HG03521 (cell line): Measurements from ENCODE around the gene NUAK2.
"Not testable (repeated sequence)": the region's sequence is repeated elsewhere in the genome, so short reads cannot be mapped to it uniquely, and the experiment has no call there.

Experiments used
- ATAC-seq: cut with Tn5 transposase; IDR thresholded peaks from one replicate; pipeline ENCODE4 v1.9.1; 2021; ENCODE audit warnings: mild to moderate bottlenecking, moderate library complexity; ENCODE audit not compliant: unreplicated experiment

The NUAK2 gene

GRCh38 chr1:205321162-205321958 lies at the start of gene NUAK2:
Gene NUAK2 (minus strand): TSS chr1:205321745. CDS start chr1:205321628, 117 bp downstream.
- ATAC-seq, result no peak

GRCh38 chr1:205370780-205371179 lies 49.2 kb upstream of the NUAK2 start:
- no peak for ATAC-seq

DNA sequence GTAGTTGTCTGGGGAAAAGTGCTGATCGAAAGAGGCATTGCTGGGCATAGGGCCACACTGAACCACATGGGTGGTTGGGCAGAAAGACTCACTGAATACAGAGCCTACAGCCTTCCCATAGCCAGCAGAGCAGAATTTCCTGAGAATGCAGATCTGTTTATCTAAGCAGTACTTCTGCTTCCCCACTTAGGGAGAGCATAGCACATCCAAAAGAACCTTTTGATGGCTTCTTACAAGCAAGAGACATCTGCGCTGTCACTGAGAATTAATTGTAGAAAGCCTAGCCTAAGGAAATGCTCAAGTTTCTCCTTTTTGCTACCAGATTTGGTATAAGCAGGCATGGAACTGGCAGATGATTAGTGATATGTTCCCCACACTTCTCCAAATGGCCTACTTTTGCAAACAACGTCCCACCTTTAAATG lies 48.2 kb upstream of the NUAK2 start:
- ATAC-seq, result no peak

DNA sequence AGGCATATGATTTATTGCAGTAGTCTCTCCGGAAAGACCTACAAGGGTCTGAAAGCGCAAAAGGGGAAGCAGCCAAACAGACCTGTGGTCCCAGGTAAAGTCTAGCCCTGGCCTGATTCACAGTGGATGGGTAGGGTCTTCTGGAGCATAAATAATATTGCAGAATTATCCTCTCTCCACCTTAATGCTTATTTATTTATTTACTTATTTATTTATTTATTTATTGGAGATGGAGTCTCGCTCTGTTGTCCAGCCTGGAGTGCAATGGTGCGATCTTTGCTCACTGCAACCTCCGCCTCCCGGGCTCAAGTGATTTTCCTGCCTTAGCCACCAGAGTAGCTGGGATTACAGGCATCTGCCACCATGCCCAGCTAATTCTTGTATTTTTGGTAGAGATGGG lies 46.9 kb upstream of the NUAK2 start:
- ATAC-seq, result no peak

DNA sequence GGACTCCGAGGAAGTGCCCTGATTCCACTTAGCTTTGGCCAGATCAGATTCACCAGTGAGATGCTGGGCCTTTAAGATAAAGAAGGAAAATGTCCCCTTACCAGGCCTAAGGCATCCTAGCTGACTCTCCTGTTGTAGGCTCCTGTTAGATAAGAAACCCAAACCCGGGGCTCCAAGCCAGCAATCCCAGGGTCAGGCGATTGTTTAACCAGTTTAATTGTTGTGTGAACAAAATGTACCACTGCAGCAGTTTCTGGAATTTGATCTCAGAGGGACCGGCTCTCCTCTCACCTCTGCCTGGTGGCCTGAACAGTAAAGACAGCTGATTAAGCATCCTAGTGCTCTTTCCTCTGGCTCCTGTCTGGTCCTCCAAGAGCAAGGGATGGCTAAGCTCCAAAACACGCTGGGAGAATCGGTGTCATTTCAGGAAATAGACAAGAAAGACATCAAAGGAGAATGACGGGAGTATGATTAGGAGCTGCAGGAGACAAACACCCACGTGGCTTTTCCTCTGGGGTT lies 44.5 kb upstream of the NUAK2 start:
- ATAC-seq, result no peak

- ATAC-seq, result not testable (repeated sequence)
These were observed 43.5 kb upstream of the NUAK2 start for GRCh38 chr1:205365086-205365485.

GRCh38 chr1:205360891-205361290 lies 39.3 kb upstream of the NUAK2 start:
- no peak for ATAC-seq

DNA sequence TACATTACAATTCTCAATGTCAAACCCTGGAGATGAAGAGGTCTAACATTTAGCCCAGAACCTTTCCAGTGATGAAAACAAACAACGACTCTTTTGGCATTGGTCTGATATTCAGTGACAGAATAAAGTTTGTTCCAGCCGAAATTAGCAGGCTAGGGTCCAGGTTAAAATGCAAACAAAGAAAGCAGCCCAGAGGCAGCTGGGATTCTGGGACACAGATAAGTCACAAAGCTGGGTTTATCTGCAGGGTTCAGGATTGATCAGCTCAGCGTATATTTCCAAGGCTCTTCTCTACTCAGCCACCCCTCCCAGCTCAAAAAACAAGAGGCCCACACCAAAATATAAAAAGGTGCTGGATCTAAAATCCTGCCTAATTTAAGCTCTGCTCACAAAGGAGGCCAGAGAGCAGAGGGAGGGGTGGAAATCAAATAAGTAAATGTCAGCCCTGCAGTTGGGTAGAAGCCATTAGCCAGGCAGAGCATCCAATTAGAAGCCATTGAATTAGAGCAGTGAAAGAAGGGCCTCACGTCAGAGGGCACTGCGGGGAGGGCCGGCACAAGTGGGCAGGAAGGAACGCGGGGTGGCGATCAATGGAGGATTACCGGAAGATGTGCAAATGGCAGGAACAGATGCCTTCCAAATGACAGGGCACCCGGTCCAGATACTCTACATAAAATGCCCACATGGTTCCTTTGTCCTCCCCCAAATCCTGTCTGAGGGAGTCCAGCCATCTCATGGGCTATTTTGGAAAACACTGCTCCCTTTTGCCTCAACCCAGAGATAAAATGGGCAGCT lies 38.4 kb upstream of the NUAK2 start:
- ATAC-seq, result no peak

DNA sequence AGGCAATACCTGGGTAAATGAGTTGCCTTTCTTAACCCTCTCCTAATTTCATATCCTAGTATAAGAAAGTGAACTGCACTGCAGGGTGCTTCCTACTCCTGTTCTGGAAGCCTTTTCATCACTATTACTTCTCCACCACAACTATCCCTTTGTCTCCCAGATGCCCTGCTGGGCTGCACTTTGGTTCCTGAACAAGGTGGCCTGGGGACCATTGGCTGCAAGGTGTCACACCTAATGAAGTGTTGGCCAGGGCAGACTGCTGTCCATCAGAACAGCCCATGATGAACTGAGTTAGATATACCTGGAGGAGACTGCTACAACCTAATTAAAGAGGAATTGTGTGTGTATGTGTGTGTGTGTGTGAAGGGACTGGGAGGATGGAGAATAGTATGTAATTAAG lies 37.0 kb upstream of the NUAK2 start:
- no peak for ATAC-seq

GRCh38 chr1:205357567-205357966 lies 36.0 kb upstream of the NUAK2 start:
- ATAC-seq, result no peak

- no peak for ATAC-seq
These were observed 35.0 kb upstream of the NUAK2 start, which contains the start of gene KLHDC8A for GRCh38 chr1:205356440-205357139. Gene KLHDC8A (minus strand): TSS chr1:205356922. CDS start chr1:205343604, 13,318 bp downstream.

DNA sequence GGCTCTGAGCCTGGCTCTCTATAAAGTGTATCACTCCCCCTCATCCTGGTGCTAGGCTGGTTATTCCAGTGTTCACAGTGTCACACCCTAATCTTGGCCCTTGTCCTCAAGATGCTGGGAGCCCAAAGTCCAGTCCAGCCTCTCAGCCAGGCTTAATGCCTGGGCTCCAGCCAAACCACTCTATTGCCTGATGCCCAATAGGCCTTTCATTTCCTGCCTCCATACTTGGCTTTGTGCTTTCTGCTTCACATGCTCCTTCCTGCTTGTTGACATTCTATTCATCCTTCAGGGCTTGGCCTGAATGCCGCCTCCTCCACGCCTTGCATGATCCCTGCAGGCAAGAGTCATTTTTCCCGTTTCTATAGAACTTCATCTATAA lies 33.5 kb upstream of the NUAK2 start:
- ATAC-seq, result no peak

GRCh38 chr1:205354259-205355074 lies 32.9 kb upstream of the NUAK2 start:
- ATAC-seq, result no peak

DNA sequence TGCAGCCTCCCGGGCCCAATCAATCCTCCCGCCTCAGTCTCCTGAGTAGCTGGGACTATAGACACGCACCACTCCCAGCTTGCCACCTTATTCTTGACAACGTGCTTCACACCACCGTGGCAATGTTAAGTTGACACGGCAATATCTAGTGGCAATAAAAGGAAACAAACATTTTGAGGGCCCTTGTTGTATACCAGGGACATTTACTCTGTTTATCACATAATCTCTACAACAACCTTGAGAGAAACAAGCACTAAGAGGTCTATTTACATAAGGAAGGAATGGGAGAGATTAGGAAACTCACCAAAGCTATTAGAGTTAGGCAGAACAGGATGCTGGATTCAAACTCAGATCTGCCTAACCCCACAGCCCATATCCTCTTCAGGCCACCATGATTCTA lies 32.1 kb upstream of the NUAK2 start:
- no peak for ATAC-seq

DNA sequence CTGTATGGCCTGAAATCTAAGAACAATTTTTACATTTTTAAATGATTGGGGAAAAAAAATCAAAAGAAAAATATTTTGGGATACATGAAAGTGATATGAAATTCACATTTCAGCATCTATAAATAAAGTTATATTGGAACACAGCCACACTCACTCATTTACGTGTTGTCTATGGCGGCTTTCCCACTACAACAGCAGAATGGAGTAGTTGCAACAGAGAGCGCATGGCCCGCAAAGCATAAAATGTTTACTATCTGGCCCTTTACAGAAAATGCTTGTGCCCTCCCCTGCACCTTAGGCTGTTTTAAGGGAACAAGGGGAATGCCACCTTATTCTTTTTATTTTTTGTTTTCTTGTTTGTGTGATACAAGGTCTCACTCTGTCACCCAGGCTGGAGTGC lies 31.6 kb upstream of the NUAK2 start:
- ATAC-seq, result no peak

- no peak for ATAC-seq
These were observed 30.6 kb upstream of the NUAK2 start for GRCh38 chr1:205351984-205352713.

GRCh38 chr1:205350691-205351141 lies 29.2 kb upstream of the NUAK2 start:
- no peak for ATAC-seq

DNA sequence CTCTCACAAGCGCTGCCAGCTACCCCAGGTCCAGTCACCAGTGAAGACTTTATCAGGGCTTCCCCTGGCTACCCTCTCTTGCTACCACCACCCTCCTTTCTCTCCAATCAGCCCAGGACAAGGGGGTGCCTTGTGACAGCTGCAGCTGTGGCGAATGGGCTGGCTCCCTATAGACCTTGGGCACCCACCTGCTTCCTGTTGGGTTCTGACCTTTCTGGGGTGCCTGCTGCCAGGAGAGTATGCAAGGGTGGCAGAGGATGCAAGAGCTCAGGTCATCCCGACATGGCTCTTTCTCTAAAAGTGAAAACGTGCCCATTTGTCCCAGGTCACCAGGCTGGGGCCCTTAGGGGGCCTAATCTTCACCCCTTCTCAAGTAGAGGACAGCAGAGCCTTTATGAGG lies 28.6 kb upstream of the NUAK2 start:
- ATAC-seq, result no peak
